ENCODE measurements around the gene CLVS2. TPM values are rescaled to one million over a fixed set of nuclear protein-coding genes. Genes with fewer than 3 reads are reported as not detected.
A peak's percentile ranks its signal among the peaks of the same experiment; 100 is the strongest.

Gene CLVS2
- total RNA-seq, 1 donor from 2014 or later: not detected

DNA sequence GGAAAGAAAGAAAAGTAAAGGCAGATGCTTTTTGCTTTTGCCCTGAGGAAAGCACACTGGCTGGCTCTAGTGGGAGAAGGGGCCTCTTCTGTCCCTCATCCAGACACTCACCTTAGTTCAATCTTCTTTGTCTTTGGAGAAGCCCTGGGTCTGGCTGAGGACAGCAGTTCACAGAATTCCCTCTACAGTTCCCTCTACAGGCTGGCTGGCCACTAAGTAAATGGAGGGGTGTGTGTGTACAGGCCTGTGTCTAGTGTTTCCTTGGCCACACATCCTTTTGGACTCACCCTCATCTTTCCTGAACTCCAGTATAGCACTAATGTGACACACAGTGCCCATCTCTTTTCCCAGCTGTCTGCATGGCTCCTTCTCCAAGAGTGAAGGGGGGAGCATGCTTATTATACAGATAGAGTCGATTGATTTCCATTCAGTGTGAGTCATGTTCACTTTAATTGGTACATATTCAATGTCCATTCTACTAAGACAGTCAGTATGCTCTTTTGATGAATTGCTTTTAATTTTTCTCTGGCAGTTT, 26.0 kb upstream of the CLVS2 start:
- H3K4me1 Mint-ChIP-seq (ENCODE audit: low read depth): no peaks in the 10 kb centered on the region
- DNase-seq (ENCODE audit: low spot score): no peak
- no peaks in the 10 kb centered on the region for H3K36me3 Mint-ChIP-seq (ENCODE audit: low read depth)
- H3K9me3 Mint-ChIP-seq (ENCODE audit: low read depth): no peaks in the 10 kb centered on the region
- H3K27me3 Mint-ChIP-seq (ENCODE audit: low read depth): peaks cover 11% of the 10 kb centered on the region
- no peak for TF ChIP-seq CTCF (IDR thresholded peaks at IDR 0.05)
- H3K27ac Mint-ChIP-seq (ENCODE audit: unreplicated experiment): no peak overlapping the region
- H3K4me3 Mint-ChIP-seq (ENCODE audit: unreplicated experiment): no peak overlapping the region

DNA sequence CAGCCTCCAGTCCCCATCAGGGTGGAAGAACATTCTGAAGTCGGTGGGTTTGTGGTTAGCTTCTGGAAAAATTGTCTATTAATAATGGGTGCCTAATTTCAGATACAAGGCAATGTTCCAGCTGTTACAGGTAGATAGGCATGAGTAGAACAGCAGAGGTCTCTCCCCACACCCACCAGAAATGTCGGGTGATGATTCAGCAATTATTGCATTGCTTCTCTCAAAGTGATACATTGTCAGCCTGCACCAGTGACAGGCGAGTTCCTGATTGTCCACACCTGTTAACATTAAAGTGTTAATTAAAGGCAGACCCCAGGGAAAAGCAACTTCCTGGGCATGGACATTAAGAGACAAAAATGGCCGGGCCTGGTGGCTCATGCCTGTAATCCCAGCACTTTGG, 18.9 kb upstream of the CLVS2 start:
- Mint-ChIP-seq H3K36me3 (ENCODE audit: low read depth) (no peaks in the 10 kb centered on the region), H3K4me3 (ENCODE audit: unreplicated experiment) (no peak overlapping the region), H3K9me3 (ENCODE audit: low read depth) (no peaks in the 10 kb centered on the region), H3K27me3 (ENCODE audit: low read depth) (peaks cover 13% of the 10 kb centered on the region), H3K27ac (ENCODE audit: unreplicated experiment) (no peak overlapping the region), H3K4me1 (ENCODE audit: low read depth) (no peaks in the 10 kb centered on the region)
- TF ChIP-seq CTCF (IDR thresholded peaks at IDR 0.05): no peak
- no peak for DNase-seq (ENCODE audit: low spot score)

- H3K27ac Mint-ChIP-seq (ENCODE audit: unreplicated experiment): no peak overlapping the region
- peaks cover 13% of the 10 kb centered on the region for H3K9me3 Mint-ChIP-seq (ENCODE audit: low read depth)
- H3K4me1 Mint-ChIP-seq (ENCODE audit: low read depth): no peaks in the 10 kb centered on the region
- no peak overlapping the region for H3K4me3 Mint-ChIP-seq (ENCODE audit: unreplicated experiment)
- peaks cover 17% of the 10 kb centered on the region for H3K27me3 Mint-ChIP-seq (ENCODE audit: low read depth)
- TF ChIP-seq CTCF (IDR thresholded peaks at IDR 0.05): no peak
- H3K36me3 Mint-ChIP-seq (ENCODE audit: low read depth): peaks cover 3% of the 10 kb centered on the region
- DNase-seq (ENCODE audit: low spot score): no peak
Measured at GRCh38 chr6:122984393-122984792, 11.6 kb upstream of the CLVS2 start.

DNA sequence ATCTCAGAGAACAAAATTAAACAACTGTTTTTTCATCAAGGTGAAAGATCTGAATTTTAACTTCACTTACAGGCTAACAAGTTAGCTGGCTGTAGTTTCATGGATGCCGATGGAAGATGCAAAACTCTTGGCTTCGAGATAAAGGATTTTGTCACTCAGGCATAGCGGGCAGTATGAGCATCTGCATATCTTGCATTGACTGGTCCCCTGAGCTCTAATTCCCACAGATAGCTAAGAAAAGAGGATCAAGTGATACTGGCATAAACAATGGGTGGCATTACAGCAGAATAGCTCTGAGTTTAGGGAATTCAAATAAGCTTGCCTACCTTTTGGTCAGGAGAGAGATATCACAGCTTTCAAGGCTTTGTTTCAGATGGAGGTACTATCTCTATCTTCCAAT, 1.8 kb upstream of the CLVS2 start:
- Mint-ChIP-seq H3K4me1 (ENCODE audit: low read depth) (peaks cover 11% of the 10 kb centered on the region), H3K27ac (ENCODE audit: unreplicated experiment) (no peak overlapping the region)
- DNase-seq (ENCODE audit: low spot score): no peak

DNA sequence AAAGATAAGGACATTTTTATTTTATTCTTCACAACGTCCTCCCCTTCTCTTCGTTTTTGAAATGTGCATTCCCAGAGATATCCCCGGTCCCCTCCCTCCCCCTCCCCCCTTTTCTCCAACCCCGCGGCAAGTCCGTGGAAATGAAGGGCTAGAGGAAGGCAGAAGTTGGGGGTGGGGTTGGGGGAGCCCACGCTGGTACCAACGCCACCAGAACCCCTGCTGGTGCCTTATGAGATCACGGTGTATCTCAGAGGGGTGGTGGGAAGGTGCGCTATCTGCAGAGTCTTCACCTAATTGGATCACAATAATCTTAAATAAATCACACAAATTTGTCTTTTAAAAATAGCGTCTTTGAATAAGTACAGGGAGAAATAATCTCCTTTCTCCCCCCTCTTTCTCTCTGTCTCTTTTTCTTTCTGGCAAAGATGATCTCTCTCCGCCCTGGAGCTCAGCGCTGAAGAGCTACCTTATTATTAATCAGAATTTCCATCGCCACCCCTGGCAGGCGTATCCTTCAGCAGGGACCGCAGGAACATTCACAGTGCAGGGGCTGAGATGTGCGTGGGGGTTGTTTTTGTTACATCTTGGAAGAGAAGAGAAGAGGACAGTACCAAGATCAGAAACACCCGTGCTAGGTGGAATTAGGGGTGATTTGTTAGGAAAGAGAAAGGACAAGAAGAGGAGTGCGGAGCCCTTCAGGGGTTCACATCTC, 915 bp downstream of the CLVS2 start:
- no peak for TF ChIP-seq CTCF (IDR thresholded peaks at IDR 0.05)
- no peak overlapping the region for H3K27ac Mint-ChIP-seq (ENCODE audit: unreplicated experiment)
- H3K4me3 Mint-ChIP-seq (ENCODE audit: unreplicated experiment): peak overlapping the region; percentile 54
- peaks cover 11% of the 10 kb centered on the region for H3K4me1 Mint-ChIP-seq (ENCODE audit: low read depth)
- H3K36me3 Mint-ChIP-seq (ENCODE audit: low read depth): peaks cover 3% of the 10 kb centered on the region
- H3K27me3 Mint-ChIP-seq (ENCODE audit: low read depth): peaks cover 62% of the 10 kb centered on the region
- no peaks in the 10 kb centered on the region for H3K9me3 Mint-ChIP-seq (ENCODE audit: low read depth)
- no peak for DNase-seq (ENCODE audit: low spot score)

More for the DNA sequence above, 1.8 kb upstream of the CLVS2 start:
- TF ChIP-seq CTCF (IDR thresholded peaks at IDR 0.05): no peak
- no peak overlapping the region for H3K4me3 Mint-ChIP-seq (ENCODE audit: unreplicated experiment)
- H3K9me3 Mint-ChIP-seq (ENCODE audit: low read depth): peaks cover 4% of the 10 kb centered on the region
- peaks cover 3% of the 10 kb centered on the region for H3K36me3 Mint-ChIP-seq (ENCODE audit: low read depth)
- peaks cover 68% of the 10 kb centered on the region for H3K27me3 Mint-ChIP-seq (ENCODE audit: low read depth)
